ENCODE measurements around the gene GNPNAT1. TPM values are rescaled to one million over a fixed set of nuclear protein-coding genes. Genes with fewer than 3 reads are reported as not detected.

The GNPNAT1 gene
- 21.3 and 78.2 TPM in 2 replicates for total RNA-seq (2014; rRNA removed; shearing (Covaris generic))

DNA sequence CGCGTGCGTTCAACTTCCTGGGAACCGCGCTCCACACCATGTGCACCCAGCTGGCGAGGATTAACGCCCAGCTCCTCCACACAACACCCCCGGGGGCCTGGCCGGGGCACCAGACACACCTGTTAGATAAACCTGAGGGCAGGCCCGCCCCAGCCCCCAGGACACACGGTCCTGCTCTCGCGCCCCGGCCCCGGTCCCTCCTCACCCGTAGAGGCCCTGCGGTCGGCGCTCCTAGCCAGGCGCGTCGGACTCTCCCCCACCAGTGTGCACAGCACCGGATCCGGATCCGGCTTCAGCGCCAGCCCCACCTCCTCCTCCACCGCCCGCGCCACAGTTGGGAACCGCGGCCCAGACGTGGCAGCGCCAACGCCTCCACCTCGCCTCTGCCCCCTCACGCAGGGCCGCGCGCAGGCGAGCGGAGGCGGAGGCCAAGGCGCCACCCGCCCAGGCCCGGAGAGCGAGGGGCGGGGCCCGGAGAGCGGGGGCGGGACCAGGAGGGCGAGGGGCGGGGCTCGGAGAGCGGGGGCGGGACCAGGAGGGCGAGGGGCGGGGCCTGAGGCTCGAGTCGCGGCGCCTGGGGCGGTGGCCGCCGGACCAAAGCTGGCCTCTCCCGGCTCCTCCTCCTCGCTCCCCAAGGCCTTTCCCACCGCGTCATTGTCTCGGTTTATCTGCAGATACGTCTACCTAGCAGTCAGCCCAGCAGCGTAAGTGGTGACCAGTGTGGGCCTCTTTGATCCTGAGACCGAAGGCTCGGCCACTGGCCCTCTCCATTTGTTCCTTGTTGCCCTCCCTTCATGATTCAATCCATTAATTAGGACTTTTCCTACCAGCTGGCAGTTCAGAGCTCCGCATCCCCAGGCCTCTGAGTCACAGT is at the start of gene GNPNAT1:
GNPNAT1 (minus strand) TSS at position 385 of the 874 bp plus-strand sequence. CDS start 6,957 bp downstream, outside the sequence.
- DNase-seq (ENCODE audit: low spot score), result peak; percentile 77

DNA sequence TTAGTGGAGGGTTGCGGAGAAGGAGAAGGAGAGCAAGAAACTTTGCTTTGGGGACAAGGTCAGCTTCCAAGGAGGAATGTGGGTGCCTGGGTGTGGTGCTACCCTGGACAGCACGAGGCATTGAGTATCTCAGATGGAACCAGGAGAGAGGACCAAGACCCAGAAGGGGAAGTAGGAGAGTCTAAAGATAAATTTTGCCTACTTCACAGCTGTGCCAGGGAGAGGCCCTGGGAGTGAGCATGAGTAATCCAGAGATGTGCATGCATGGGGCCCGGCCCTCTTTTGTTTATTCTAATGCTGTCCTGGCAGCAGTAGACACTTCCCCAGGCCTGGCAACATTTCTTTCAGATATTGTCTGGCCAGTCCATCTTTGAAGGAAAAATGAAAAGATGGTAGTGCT is 49.5 kb upstream of the GNPNAT1 start:
- DNase-seq (ENCODE audit: low spot score), result peak; percentile 47

DNA sequence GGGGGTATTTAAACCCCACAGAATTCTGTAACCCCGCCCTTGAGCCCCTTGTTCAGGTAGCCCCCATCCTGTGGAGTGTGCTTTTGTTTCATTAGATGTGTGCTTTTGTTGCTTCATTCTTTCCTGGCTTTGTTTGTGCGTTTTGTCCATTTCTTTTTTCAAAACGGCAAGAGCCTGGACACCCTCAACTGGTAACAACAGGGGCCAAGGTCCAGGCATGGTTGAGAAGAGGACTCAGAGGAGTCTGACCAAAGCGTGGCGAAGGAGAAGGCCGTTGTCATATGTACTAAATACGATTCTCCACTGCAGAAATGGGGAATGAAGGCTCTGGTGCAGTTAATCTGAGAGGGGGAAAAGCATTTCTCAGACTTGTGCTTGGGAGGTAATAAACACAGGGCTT is 46.0 kb upstream of the GNPNAT1 start:
- DNase-seq (ENCODE audit: low spot score), result no peak

DNA sequence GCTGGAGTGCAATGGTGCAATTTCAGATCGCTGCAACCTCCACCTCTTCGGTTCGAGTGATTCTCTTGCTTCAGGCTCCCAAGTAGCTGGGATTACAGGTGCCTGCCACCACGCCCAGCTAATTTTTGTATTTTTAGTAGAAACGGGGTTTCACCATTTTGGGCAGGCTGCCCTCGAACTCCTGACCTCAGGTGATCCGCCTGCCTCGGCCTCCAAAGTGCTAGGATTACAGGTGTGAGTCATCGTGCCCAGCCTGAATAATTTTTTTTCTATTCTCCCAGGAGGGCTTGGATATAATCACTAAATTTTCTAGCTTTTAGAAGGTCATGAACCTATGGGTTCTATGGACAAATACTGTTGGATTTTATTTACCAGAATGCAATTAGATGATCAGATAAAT is 44.7 kb upstream of the GNPNAT1 start:
- no peak for DNase-seq (ENCODE audit: low spot score)

DNA sequence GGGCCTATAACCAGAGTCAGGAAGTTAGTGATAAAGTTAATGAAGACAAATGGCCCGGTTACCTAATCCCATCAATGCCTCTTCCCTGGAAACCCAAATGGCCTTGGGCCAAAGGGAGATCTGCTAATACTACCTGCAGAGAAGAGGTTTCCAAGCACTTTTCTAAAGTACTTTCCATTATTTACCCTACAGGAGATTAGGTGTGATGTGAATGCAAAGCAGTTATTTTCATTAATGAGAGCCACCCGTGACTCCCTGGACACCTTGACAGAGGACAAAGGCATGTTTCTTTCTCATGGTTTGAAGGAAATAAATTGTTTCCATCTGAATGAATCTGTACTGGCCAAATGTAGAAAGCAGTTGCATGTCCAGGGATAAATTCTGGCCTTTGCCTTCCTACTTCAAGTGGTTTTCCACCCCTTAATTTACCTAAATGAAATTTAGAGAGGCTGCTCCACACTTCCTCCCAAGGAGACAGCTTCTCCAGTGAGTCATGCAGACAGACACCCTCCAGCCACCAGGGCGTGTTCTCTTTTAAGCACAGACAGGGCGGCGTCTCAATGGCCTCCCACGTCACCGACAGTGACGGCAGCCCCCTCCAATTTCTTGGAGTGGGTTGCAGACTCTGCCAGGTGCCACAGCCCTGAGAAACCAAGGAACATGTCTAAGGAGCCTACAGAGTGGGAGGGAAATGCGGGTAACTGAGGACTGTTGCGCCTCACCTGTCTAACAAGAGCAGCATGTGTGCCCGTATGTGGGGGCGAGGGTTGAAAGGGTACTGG is 43.9 kb upstream of the GNPNAT1 start:
- peak; percentile 78 for DNase-seq (ENCODE audit: low spot score)

DNA sequence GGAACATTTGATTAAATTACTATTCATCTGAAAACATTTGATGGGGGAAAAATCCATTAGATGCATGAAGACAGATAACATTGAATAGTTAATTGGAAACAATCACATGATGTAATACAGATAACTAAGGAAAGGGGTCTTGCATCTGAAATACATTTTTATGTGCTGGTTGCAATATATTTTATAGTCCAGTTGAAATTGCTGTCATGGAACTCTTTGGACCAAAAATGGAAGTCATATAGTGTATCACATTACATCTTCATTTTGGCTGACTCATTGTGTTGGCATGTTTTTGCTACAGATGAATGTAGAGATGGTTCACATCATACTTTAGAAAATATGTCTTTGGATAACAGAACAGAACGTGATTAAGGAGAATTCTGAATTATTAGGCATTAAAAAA is 43.0 kb upstream of the GNPNAT1 start:
- peak; percentile 62 for DNase-seq (ENCODE audit: low spot score)

DNA sequence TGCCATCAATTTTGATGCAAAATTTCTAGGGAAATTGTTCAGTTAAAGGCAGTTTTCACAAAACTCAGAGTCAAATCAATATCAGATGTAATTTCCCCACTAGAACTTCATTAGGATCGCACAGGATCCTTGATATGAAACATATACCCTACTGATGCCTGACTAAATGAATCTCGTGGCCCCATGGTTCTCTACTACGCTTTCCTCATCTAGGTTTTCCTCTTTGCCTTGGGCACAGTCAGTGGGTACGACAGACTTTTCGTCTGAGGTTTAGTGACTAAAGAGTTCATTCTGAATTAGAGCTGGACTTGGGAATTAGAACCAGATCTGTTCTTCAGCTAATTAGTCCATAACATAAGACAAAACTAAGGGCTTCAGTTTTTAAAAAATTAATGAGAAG is 42.5 kb upstream of the GNPNAT1 start:
- no peak for DNase-seq (ENCODE audit: low spot score)

DNA sequence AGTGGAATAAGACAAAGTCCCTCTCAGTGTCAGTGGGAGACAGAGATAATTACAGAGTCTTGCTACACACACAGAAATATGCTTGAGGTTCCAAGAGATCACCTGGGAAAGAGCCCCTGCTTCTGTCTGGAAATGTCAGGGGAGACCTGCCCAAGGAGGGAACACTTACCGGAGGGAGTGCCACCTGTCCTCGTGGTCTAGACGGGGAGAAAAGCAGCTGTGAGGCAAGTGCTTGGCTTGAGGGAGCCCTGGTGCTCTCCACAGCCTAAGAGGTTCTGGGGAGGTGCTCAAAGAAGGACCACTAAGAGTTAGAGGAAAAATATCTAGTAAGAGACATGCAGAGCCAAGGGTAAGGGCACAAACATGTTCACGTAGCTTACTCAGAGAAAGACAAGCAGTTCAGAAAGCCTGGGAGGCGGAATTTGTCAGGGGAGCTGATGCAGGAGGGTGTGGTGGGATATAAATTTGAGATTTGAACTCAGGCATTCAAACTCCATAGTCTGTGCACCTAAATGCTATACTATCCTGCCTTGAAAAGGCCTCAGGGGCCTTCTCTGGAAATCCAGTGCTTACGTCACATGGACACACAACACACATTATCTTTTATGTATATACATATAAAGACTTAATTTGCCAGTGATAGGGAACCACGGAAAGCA is 38.2 kb upstream of the GNPNAT1 start:
- DNase-seq (ENCODE audit: low spot score), result no peak

DNA sequence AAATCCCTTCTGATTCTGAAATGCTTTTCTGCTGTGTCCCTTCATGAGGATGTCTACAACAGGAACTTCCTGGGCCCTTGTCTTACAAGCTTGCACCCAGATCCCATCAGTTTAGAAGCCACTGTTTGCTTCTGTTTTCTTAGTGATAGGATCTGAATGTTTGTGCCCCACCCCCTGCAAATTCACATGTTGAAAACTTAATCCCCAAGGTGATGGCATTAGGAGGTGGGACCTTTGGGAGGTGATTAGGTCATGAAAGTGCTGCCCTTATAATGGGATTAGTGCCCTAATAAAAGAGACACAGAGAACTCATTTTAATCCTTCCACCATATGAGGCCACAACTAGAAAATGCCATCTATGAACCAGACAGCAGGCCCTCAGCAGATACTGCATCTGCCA is 36.0 kb upstream of the GNPNAT1 start:
- DNase-seq (ENCODE audit: low spot score), result no peak

DNA sequence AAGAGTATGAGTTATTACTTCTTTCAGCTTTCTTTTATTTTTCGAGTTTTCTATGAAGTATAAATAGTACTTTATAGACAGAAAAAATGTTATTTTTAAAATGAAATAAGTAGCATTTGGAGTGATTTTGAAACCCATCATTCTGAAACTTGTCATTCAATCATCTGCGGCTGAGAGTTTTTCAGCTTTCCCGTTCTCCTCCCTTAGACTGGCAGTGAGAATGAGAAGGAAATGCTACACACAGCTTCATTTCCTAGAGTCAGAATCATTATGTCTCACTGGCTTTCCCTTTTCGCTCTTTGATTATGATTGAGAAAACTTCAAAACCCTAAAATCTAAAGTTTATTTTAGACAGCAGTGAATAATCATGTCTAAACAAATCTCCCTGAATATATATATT is 33.7 kb upstream of the GNPNAT1 start:
- no peak for DNase-seq (ENCODE audit: low spot score)

DNA sequence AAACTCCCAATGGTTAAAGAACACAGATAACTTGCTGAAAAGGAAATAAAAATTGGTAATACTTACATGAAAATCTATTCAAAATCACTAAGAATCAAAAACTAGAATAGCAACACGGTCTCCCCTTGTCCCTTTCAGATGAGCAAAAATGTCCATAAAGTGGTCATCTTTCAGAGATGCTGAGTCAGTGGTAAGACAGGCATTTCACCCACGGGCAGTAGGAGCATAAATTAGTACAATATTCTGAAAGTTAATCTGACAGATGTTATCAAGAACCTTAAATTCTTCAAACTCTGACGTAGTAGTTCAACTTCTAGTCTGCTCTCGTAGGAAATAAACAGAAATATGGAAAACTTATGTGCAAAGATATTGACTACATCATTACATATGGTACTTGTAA is 33.1 kb upstream of the GNPNAT1 start:
- no peak for DNase-seq (ENCODE audit: low spot score)

DNA sequence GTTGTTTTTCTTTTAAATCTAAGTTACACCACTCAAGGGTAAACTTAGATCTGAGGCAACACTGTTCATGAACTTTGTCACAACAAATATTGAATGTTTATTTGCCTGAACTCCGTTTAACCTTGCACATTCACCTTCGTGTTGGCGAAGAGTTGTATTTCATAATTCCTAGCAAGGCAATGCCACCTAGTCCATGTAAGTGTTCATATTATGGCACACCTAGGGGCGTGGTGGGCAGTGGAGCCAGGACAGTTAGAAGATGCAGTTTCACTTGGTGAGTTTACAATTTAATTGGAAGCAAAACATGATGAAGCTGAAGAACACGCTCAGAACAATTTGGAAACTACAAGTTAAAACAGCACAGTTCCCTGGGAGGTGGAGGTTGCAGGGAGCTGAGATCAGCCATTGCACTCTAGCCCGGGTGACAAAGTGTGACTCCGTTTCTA is 30.4 kb upstream of the GNPNAT1 start:
- DNase-seq (ENCODE audit: low spot score), result no peak

DNA sequence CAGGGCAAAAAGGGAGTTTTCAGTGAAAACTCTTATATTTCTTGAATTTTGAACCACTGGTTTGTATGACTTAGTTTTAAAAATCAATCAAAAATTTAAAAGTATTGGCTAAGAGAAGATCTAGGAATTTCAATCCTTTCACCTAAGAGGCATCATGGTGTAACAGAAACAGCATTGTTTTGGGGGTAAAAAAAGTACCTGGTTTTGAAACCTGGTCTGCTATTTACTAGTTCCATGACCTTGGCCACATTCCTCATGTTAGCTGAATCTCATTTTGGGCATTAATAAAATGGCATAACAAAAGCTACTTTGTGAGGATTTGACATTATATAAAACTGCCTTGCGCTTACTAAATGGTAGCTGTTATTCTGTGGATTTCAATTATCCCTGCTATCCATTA is 16.7 kb upstream of the GNPNAT1 start:
- no peak for DNase-seq (ENCODE audit: low spot score)

DNA sequence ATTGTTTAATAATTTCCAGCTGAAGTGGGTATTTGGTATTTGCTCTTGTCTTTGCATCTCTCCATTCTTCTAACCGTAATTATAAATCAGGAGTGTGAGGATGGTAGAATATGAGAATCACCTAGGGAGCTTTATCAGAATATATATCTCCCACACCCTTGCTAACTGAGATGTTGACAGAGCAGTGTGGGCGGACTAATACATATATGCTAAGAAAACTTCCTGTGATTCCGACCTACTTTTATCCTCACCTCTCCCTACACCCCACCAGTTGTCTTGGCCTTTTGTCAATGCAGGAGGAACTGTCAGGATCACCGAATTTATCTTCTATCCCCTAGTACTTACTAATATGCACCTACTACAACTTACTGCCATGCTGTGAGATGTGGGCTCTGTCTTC is 14.7 kb upstream of the GNPNAT1 start:
- DNase-seq (ENCODE audit: low spot score), result no peak

DNA sequence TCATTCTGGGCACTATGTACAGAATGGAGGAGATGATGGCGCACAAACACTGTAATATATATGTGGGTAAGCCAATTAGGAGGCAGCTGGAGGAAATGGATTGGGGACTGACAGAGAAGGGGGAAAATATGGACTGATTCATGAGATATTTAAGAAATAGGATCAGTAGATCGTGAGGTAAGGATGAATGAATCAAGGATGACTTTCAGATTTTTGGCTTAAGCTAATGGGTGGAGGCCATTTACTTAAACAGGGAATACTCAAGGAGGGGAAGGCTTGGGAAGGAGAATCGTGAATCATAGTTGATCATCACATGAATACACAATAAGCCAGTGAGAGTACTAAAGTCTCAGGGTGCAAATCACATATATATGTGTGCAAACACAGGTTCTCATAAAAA is 11.2 kb upstream of the GNPNAT1 start:
- DNase-seq (ENCODE audit: low spot score), result peak; percentile 21

DNA sequence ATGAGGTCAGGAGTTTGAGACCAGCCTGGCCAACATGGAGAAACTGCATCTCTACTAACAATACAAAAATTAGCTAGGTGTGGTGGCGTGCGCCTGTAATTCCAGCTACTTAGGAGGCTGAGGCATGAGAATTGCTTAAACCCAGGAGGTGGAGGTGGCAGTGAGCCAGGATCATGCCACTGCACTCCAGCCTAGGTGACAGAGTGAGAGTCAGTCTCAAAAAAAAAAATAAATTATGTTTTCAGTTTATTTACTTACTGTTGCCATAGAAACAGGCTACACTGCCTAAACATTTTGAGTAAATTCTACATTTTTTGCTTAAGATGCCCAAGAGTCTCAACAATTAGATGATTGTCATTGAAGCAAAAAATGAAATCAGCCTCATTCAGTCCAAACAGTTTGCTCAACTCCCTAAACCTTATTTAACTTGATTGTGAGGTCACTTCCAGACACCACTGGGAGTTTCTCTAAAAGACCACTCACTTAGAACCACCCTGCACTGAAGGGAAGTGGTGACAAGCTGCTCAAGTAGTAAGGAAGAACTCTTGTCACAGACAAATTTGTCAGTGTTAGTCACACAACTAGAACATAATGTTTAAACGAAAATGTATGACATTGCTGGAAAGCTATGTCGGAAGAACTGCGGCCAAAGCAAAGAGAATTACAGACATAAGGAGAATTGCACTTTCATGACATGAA is 9.8 kb upstream of the GNPNAT1 start:
- DNase-seq (ENCODE audit: low spot score), result peak; percentile 39

DNA sequence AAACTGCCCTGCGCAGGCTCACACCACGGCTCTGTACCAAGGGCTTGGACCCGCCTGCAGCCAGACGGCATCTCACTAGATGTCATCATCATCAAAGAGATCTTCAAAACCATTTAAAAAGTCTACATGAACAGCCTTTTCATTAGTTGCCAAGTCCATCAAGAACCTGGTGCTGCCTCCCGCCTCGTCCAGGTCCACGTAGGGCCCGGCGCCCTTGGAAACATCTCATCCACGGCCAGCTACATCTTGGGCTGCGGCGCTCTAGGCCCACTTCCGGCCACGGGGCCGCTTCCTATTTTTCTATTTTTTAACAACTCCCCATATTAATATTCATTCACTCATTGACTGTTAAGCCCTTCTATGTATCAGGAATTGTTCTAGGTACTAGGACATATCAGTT is 7.4 kb upstream of the GNPNAT1 start:
- DNase-seq (ENCODE audit: low spot score), result no peak

DNA sequence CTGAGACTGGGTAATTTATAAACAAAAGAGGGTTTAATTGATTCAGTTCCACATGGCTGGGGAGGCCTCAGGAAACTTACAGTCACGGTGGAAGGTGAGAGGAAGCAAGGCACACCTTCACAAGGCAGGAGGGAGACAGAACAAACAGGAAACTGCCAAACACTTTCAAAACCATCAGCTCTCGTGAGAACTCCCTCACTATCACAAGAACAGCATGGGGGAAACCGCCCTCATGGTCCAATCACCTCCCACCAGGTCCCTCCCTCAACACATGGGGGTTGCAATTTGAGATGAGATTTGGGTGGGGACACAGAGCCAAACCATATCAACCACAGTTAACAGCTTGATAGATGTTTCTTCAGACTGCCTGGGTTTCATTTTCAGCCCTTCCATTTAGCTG is 6.2 kb upstream of the GNPNAT1 start:
- no peak for DNase-seq (ENCODE audit: low spot score)

DNA sequence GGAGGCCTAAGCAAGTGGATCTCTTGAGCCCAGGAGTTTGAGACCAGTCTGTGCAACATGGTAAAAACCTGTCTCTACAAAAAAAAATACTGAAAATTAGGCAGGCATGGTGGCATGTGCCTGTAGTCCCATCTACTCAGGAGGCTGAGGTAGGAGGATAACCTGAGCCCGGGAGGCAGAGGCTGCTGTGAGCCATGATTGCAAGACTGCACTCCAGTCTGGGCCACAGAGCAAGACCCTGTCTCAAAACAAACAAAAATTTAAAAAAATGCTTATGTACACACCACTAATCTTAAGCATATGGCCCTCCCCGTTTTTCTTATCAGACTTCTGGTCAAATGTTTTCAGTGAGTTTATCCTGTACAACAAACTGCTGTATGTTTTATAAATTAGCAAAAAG is 1.7 kb upstream of the GNPNAT1 start:
- DNase-seq (ENCODE audit: low spot score), result no peak

DNA sequence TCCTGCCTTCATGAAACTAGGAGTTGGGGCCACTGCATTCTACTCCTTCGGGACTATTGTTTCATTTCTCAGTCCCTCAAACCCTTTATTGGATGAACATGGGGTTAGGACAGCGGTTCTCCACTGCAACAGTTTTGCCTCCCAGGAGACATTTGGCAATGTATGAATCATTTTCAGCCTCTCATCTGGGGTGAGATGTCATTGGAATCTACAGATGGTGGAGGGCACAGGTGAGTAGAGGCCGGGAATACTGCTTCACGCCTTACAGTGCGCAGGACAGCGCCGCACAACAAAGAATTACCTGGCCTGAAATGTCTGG is 649 bp upstream of the GNPNAT1 start:
- DNase-seq (ENCODE audit: low spot score), result no peak

DNA sequence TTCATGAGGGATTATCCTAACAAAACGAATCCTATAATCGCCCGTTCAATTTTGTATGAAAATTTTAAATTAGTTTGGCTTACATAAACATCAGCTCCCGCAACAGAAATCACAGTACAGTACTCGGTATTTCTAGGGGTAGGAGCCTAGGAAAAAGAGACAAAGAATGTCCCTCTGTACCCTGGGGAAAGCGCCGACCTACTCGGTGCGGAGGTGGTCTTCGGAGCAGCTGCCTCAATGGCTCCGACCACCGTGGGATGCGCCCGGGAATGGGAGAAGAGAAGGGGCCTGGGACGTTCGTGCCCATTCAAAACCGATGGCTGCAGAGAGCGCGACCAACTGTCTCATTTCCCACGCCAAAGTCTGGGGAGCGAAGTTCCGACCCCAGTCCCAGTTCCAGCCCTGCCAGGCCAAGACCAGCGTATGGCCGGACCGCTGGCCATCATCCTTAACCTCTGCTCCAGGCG is 618 bp downstream of the GNPNAT1 start:
- DNase-seq (ENCODE audit: low spot score), result no peak
